Raji (cell line): ENCODE measurements around the gene HIGD1A.

ENCODE experiments used
- POLR2A ChIP-seq: IDR thresholded peaks from 2 replicates; pipeline ENCODE4 v1.6.1; 2011; ENCODE audit warnings: low read depth, low read length, control low read depth; ENCODE audit not compliant: insufficient read depth

The HIGD1A gene

GRCh38 chr3:42804106-42804830 is at the start of gene HIGD1A:
HIGD1A (minus strand) TSS chr3:42804490; CDS start chr3:42794253, 10,237 bp downstream.
- TF ChIP-seq POLR2A: peak; percentile 72

DNA sequence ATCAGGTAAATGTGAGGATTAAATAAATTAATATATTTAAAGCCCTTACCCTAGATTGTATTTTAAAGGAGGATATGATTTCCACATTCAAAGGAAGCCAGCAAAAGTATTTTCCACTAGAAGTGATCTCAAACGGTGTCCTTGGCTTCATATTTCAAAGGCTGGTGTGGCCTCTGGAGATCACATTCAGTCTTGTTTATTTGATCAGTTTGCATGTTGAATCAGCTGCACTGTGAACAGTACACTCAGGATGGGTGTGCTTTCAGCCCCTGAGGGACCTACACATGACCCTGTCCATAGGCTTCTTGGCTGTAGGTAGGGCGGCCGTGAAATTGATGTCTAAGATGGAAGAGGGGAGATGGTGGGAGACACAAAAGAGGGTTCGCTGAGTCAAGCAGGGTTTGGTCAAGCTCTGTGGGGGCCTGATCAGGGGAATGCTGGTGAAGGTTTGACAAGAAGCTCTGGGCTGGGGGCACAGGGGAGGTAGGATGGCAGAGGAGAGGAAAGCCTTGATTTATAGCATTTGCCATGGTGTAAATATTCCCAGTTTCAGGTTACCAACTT is 49.5 kb upstream of the HIGD1A start:
- no peak for TF ChIP-seq POLR2A

- TF ChIP-seq POLR2A: no peak
Measured at GRCh38 chr3:42853056-42853455, 48.8 kb upstream of the HIGD1A start.

GRCh38 chr3:42852441-42852840 is 48.2 kb upstream of the HIGD1A start:
- no peak for TF ChIP-seq POLR2A

DNA sequence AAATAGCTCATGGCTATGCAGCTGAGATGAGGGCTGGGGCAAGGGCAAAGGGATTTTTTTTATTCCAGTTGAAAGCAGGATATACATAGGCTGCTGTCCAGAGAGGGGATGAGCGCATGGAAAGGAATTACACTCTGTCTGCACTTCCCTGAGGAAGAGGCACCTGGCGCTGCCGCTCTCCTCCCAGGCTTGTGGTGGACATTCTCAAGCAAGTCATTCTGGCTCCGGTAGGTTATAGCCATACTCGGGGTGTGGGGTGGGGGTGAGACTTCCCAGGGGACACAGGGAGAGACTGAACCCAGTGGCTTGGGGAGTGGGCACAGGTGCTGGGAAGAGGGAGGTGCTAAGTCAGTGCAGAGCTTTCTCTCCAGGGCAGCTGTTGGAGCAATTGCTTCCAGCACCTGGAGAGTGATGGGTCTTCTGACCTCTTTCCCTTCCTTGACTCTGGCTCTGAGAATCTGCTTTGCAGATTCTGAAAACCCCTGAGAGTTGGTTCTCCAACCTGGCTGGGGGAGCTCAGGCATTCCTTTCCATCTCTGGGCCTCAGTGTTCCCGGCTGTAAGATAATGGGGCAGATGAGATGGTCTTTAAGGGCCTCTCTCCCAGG is 47.0 kb upstream of the HIGD1A start:
- TF ChIP-seq POLR2A: no peak

DNA sequence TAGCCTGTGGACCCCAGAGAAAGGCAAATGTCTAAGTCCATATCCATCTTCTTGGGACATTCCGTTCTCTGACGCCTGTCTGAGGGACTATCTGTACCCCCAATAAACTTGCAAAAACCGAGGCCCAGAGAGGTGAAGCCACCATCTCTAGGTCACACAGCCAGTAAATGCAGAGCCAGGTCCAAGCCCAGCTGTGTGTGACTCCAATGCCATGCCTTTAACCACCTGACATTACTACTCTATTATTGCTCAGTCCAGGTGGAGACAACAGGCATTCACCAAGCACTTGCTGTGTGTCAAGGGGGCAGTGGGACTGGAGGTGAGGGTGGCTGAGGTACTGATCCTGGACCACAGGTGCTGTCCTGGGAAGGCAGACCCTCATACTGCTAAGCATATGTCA is 46.0 kb upstream of the HIGD1A start:
- TF ChIP-seq POLR2A: no peak

- no peak for TF ChIP-seq POLR2A
Measured at GRCh38 chr3:42849017-42849416, 44.7 kb upstream of the HIGD1A start.

GRCh38 chr3:42847731-42848130 is 43.4 kb upstream of the HIGD1A start:
- TF ChIP-seq POLR2A: no peak

DNA sequence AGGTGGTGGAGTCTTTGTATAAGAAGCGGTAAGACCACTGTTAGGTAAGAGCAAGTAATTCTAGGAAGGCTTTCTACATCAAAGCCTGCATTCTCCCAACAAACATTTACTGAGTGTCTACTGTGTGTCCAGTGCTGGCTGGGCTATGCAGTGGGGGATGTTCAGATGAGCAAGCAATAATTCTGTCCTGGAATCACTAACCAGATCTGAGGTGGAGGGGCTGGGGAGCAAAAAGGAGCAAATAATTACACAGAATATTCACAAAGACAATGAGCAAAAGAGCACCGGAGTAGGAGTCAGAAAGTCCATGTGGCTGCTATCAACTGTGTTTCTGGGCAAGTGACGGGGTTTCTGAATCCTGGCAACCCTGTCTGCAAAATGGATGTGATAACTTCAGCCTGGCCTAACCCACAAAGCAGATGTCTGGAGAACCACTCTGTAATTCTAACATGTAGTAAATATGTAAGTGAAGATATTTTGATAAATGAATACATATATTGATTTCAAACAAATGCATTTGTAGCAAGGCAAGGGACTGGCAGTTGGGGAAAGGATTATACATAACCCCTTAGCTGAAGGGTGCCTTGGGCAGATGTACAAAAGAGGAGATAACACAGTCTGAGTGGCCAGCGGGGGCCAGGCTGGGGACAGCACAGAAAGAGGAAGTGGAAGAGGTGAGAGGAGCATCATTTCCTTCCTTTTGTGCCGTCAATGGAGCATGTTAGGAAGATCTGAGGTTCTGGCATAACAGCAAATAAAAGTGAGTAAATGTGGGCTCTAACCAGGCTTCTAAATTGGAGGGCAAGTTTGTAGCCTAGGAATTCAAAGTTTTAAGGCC is 42.6 kb upstream of the HIGD1A start:
- TF ChIP-seq POLR2A: no peak

GRCh38 chr3:42844815-42845214 is 40.5 kb upstream of the HIGD1A start:
- TF ChIP-seq POLR2A: no peak

GRCh38 chr3:42844412-42844713 is 40.1 kb upstream of the HIGD1A start:
- no peak for TF ChIP-seq POLR2A

GRCh38 chr3:42843713-42844411 is 39.6 kb upstream of the HIGD1A start:
- TF ChIP-seq POLR2A: no peak

GRCh38 chr3:42841332-42841731 is 37.0 kb upstream of the HIGD1A start:
- TF ChIP-seq POLR2A: no peak

DNA sequence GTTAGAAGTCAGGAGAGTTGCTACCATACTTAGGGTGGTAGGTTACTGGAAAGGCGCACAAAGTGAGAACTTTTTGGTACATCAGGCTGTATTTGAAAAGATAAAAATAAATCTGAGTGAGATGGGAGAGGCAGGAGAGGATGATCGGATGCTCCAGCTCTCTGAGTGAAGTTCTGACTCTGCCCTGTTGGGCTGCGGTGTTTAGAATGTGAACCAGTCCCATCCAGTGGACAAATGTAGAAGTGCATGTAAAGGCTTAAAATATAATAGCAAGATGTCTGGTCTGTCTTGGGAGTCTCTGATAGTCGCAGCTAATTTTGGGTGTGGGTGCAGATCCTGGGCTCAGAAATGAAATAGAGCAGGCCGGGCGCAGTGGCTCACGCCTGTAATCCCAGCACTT is 35.3 kb upstream of the HIGD1A start:
- no peak for TF ChIP-seq POLR2A

- no peak for TF ChIP-seq POLR2A
Measured at GRCh38 chr3:42838571-42838970, 34.3 kb upstream of the HIGD1A start.
